HG03469 (cell line): ENCODE results near the gene TTC31.
"Not testable (repeated sequence)": the region's sequence is repeated elsewhere in the genome, so short reads cannot be mapped to it uniquely, and the experiment has no call there.

ENCODE experiments used
- ATAC-seq: cut with Tn5 transposase; IDR thresholded peaks from one replicate; pipeline ENCODE4 v1.9.1; 2021; ENCODE audit warnings: mild to moderate bottlenecking, moderate library complexity, moderate number of reproducible peaks; ENCODE audit not compliant: unreplicated experiment

The TTC31 gene

DNA sequence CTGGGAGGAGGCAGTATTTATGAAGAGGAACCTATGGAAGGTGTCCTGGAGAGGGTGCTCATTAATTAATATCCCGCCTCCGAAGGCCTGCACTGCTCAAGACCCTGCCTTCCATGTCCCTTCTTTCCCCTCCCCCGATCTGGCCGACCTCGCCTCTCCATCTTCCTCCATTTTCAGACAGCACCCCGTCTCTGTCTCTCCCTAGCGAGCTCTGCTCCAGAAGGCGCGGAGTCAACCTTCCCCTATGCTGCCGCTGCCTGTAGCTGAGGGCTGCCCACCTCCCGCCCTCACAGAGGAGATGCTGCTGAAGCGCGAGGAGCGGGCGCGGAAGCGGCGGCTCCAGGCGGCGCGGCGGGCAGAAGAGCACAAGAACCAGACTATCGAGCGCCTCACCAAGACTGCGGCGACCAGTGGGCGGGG is 25.7 kb upstream of the TTC31 start:
- ATAC-seq = no peak

DNA sequence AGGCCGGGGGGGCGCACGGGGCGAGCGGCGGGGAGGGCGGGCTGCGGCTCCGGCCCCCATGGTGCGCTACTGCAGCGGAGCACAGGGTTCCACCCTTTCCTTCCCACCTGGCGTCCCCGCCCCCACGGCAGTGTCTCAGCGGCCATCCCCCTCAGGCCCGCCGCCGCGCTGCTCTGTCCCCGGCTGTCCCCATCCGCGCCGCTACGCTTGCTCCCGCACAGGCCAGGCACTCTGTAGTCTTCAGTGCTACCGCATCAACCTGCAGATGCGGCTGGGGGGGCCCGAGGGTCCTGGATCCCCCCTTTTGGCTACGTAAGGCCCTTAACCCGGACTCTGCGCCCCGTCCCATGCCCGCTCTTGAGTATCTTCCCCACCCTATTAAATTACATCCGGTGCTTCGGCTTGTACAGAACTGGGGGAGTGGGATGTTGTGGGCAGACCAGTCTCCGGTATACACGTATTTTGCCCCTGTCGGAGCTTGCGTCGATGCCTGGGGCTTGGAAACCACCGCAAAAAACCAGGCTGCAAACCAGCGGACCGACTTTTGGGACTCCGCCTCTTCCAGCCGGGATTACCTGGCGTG is 25.2 kb upstream of the TTC31 start:
- ATAC-seq = no peak

DNA sequence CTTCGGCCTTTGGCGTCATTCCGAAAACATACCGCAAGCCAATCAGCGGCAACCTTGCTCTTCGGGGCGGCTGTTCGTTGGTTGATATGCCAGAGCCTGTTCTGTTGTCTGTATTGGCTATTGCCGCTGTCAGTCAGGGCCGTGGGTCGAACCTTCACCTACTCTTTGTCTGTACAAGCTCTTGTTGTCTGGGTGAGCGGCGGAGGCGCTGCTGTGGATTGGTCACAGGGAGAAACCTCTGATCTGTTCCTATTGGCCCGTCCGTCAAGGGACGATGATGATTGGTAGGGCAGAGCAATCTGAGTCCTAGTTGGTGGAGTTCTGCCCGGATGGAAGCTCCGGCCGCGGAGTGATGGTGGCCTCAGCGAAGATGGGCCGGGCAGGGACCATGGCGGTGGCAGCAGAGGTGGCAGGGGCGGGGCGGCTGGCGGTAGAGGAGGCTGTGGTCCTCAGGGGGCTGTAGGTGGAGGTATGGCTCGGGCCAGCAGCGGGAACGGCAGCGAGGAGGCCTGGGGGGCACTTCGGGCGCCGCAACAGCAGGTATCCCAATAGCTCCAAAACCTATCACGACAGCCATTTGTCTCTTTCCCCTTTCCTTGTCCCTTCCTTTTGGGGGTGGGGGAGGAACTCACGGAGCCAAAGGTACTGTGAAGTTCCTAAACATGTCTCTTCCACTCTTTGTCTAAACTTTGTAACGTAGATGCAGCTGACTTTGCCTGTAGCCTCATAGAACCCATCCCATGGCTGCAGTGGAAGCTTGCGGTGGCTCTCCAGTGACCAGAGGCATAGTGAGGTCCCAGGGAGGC is 24.5 kb upstream of the TTC31 start, which contains the start of gene WBP1:
WBP1 (plus strand) TSS at position 307 of the 806 bp plus-strand sequence; CDS start at position 472, 165 bp downstream.
- peak; percentile 76 for ATAC-seq

DNA sequence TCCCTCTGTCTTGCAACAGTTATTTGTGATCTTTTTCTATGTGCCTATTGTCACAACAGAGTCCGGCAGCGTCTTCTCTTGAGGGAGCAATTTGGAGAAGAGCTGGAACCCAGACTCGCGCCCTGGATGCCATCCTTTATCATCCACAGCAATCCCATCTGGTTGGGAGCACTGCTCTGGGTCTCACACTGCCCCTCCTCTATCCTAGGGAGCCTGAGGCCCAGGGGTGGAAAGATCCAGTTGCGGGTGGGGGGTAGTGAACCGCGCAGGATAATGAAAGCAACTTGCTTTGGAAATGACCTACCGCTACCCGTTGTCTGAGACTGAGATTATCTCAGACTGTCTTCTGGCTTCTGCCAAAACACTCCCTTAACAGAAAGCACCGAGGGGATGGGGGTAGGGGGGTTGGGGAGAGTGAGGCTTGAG is 23.9 kb upstream of the TTC31 start:
- ATAC-seq = no peak

DNA sequence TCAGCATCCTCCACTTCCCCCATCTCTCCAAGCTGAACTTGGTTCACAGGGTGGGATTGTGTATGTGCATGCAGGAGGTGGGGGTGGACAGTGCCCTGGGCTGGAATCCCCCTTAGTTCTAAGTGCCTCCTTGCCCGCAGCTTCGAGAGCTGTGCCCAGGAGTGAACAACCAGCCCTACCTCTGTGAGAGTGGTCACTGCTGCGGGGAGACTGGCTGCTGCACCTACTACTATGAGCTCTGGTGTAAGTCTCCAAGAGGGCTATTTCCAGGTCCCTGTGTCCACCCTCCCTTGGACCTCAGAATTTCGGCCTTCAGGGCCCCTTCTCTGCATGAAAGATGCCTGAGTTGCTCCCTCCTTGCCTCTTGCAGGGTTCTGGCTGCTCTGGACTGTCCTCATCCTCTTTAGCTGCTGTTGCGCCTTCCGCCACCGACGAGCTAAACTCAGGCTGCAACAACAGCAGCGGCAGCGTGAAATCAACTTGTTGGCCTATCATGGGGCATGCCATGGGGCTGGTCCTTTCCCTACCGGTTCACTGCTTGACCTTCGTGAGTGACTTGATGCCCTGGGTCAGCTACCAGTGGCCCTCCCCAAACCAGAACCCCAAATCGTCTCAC is 23.3 kb upstream of the TTC31 start:
- ATAC-seq = not testable (repeated sequence)

DNA sequence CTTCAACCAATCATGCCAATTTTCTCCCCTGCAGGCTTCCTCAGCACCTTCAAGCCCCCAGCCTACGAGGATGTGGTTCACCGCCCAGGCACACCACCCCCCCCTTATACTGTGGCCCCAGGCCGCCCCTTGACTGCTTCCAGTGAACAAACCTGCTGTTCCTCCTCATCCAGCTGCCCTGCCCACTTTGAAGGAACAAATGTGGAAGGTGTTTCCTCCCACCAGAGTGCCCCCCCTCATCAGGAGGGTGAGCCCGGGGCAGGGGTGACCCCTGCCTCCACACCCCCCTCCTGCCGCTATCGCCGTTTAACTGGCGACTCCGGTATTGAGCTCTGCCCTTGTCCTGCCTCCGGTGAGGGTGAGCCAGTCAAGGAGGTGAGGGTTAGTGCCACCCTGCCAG is 22.7 kb upstream of the TTC31 start:
- not testable (repeated sequence) for ATAC-seq

DNA sequence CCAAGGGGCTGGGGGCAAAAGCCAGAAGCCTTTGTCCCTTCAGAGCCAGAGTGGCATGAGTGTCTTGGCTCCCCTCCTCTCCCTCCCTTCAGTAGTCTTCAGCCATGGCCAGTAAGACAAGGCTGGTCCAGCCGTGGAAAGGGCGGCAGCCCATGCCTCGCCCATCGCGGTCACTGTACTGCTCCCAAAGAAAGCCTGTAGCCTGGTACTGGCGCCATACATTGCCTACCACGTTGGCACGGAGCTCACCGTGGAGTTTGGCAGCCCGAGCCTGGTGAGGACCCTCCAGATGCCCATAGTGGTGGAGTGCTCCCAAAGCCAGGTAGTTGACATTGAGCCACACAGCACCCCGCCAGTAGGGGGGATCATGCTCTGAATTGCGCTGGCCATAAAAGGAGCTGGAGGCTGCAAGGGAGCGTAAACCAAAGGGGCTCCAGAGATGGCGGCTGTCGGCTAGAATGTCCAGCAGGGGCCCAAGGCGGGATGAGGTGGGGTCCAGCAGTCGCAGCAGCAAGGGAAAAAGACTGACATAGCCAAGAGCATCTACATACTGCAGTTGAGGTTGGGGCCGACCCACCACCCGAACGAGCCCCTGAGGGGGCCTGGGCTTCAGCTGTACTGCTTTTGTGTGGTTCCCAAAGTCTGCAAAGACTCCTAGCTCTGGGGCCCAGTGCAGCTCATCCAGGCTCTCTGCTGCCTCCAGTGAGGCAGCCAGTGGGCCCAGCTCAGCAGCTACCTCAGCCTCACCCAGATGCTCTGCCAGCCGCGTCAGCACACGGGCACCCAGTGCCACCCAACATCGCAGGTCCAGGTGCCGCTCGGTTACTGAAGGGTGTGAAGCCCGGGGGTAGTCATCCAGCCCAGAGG is 21.5 kb upstream of the TTC31 start:
- ATAC-seq = no peak

DNA sequence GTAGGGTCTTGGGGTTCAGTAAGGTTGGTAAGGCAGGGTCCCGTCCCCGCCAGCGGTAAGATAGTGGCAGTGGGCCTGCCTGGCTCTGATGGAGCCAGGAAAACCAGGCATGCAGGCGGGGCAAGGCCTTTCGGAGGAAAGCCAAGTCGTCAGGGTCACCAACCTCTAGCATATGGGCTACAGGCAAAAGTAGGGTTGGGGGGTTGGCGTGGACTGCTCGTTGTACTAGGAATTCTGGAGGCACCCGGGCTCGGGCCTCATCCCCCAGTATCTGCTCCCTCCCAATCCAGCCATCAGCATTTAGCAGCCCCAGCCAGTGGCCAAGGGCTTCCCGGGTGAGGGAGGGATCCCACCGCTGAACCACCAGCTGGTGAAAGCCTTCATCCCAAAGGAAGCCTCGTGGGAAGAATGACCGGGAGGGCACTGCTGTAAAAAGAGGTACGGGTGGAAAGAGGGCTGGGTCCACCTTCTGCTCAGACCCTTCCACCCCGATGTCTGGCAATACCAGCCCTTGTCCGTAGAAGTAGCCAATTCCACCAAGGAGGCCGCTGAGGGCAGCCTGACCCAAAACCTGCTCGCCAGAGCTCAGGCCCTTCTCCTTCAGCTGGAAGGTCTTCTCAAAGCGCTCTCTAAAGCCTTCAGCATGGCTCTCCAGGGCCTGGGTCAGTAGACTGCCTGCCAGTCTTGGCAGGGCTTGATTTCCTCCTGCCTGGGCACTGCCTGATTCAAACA is 20.7 kb upstream of the TTC31 start:
- ATAC-seq = no peak

DNA sequence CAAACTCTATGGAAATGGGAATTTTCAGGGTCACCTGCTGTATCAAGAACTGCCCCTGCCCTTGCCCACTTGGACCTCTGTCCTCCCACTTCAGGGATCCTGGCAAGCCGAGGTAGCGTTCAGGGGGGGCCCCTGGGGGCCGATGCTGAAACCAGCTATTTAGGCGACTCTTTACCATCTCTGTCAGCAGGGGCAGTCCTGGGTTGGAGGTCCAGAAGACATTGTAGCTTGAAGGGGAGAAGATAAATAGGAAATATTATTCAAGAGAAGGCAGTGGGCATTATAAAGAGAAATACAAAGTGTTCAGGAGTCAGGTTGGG is 20.1 kb upstream of the TTC31 start:
- no peak for ATAC-seq

DNA sequence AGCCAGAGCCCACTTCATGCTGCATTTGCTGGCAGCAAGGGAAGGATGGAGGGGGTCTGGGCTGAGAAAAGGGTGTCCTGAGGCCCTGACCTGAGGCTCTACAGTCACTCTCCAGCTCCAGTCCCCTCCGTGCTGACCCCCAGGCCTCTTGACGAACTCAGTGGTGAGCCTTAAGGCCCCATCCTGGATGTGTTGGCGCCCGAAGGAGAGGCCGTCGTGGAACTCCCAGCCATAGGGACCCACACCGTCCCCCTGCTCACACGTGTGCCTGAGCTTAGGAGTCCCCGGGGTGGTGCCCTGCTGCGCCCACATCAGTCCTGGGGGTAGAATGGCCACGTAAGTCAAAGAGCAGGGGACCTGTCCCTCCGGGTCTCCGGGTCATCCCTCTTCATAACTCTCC is 18.5 kb upstream of the TTC31 start:
- ATAC-seq = no peak

DNA sequence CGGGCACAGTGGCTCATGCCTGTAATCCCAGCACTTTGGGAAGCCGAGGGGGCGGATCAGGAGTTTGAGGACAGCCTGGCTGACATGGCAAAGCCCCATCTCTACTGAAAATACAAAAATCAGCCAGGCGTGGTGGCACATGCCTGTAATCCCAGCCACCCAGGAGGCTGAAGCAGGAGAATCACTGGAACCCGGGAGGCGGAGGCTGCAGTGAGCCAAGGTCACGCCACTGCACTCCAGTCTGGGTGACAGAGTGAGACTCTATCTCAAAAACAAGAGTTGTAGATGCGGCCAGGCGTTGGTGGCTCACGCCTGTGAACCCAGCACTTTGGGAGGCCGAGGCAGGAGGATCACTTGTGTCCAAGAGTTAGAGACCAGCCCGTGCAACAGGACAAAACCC is 12.1 kb upstream of the TTC31 start:
- not testable (repeated sequence) for ATAC-seq

DNA sequence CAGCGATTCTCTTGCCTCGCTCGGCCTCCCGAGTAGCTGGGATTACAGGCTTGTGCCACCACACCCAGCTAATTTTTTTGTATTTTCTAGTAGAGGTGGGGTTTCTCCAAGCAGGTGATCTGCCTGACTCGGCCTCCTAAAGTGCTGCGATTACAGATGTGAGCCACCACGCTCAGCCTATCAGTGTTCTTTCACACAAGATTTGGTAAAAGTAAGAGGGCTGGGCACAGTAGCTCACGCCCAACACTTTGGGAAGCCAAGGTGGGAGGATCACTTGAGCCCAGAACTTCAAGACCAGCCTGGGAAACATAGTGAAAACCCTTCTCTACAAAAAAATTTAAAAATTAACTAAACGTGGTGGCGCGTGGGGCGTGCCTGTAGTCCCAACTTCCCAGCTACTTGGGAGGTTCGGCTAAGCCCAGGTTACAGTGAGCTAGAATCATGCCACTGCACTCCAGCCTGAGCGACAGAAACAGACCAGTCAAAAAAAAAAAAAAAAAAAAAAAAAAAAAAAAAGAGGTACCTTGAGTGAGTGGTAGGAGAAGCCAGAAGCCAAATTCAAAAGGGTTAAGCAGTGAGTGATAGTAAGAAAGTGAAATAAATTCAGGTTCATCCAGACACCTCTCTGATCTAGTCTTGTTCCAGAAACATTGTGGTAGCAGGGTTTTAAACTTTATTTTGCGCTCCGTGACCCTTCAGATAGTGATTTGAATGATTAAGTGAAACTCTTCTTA is 11.4 kb upstream of the TTC31 start:
- ATAC-seq = no peak

DNA sequence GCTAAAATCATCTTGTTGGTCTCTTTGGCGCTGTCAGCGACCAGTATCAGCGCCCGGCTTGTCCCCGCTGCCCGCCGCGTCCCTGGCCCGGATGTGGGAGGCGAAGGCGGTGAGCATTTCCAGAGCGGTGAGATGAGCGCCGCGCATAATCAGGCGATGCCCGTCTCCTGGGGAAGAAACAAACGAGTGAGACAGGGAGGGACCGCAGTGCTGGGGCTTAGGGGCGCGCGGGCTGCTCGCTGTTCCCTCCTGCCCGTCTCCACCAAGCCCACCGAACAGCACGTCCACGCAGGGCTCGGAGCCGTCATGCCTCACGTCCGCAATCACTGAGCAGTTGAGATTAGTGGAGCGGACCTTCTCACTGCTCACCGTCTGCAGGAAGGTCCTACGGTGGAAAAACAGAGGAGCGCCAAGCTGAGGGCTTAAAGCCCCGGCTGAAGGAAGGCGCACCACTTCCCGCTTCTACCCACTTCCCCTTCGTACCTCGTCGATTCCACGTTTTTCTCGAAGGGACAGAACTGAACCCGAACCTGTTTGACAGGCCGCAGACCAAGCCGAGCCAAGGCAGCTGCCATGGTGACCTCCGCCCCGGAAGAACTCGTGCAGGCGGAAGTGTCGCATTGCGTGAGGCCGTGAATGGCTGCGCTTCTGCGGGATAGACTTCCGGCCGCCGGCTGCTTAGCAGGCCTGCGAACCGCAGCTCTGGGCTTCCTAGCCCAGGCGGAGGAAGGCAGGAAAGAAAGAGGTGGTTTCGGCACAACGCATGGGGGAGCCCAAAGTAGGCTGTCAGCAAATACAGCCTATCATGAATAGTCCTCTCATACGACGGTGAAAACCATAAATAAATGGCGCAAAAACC is 10.6 kb upstream of the TTC31 start, which contains the start of gene MRPL53:
MRPL53 (minus strand) TSS at position 595 of the 859 bp plus-strand sequence; CDS start at position 575, 20 bp downstream.
- peak; percentile 63 for ATAC-seq

DNA sequence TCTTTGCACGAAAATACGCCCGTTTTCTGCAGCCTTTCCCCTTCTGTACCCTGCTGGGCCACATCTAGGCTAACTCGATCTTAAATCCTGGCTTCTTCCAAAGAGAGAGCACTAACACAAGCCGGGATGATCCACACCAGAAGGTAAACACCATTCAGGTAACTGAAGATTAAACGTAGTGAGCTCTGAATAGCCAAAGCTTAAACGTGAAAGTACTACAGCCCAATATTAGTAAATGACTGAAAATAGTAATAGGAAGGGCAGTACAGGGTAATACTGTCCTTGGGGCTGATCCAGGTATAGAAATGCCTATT is 10.0 kb upstream of the TTC31 start:
- ATAC-seq = no peak

DNA sequence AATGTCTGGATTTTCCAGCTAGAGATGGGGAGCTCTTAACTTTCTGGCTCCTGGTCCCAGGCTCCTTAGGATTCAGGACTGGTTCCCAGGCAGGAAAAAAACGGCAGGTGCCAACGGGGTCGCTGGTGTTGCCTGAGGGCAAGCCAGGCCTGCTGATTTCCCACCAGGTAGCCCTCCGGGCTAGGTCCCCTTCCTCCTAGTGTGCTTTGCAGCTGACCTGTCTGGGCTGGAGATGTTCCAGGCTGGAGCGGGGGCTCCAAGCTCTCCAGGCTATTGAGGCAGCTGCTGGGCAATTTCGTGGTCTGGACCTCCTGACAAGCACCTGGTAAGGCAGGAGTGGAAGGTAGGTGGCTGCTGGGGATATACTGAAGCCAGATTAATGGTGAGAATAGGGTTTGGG is 8.4 kb upstream of the TTC31 start:
- ATAC-seq = no peak

DNA sequence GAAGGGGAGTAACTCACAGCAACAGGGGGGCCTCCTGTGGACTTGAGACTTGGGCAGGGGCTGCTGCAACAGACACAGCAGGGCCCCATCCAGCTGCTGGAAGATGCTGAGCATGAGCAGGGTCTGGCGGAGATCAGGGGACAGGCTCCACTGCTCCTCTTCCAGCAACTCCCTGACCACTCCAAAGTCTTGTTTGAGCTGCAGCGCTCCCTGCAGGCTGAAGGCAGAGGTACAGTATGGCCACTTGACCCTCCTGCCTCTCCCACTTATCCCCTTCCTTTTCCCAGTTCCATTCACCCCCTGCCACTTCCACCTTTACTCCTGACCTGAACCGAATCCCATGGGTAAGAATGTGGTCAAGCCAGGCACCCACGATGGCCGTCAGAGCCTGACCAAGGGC is 8.0 kb upstream of the TTC31 start:
- no peak for ATAC-seq

DNA sequence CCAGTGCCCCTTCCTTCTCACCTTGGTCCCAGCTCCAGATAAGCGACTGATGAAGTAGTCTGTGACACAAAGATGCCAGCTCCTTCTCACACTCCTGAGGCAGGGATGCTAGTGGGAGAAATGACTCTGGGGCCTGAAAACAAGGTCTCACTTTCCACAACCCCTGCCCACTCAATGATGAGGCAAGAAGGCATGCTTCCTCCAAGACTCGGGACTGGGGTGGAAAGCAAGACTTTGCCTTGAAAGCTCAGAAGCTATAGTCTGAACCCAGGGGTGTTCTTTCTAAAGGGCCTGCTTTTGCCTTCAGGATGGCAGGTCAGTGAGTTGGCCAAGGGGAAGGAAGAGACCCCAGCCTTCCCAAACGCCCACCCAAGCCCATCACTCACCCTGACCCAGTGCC is 1.4 kb upstream of the TTC31 start:
- no peak for ATAC-seq

DNA sequence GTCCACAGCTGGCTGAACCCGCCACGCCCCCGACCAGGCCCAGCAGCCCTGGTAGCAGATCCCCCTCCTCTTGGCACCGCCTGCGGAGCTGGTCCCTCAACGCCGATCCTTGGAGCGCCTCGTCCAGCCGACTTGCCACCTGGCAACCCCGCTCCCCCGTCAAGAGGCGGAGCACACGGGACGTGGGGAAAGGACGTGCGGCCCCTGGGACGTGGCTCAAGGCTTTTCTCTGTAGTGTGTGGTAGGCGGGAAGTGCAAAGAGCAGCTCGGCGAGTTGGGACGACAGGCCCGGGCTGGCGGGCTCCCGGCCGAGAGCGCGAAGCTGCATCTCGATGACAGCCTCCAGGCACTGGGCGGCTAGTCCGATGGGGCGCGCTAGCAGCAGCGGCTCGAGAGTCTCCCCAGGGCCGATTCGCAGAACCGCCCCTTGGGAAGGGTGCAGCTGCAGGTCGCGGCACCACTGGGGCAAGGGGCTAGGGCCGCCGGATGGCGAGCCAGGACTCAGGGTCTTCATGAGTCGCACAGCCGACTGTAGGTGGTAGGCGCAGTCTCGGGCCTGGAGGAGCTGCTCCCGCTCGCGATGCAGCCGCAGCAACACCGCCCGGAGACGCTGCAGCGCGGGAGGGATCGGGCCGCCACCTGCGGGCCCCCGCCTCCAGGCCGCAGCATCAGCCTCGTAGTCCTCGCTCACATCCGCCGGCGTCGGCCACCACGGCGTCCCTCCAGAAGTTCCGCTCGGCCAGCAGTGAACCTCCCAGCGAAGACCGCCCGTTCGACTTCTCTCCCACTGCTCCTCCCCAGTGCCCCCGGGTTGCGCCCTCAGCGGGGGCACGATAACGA is 700 bp upstream of the TTC31 start:
- ATAC-seq = peak; percentile 30
